ENCODE data around the gene ARHGAP10. TPM values are rescaled to one million over a fixed set of nuclear protein-coding genes. Genes with fewer than 3 reads are reported as not detected.

Gene ARHGAP10
- total RNA-seq, 1 donor from 2014 or later: 25.5 TPM

DNA sequence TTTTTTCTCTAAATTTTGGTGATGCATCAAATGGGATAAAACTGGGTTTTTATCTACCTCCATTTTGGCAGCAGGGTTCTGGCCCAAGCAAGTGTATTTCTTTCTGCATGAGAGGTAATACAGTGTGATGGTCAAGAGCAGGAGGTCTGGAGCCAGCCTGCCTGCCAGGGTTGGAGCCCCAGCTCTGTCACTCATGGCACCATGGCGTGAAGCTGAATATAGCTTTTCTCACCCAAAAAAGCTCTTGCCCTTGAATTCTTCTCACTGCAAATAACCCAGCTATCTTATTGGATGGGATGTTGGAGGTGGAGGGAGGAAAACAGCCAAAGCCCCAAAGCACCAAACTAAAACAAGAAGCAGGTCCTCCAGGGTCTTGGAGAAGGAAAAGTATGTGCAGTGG, 218.4 kb downstream of the ARHGAP10 start:
- no peaks in the 10 kb centered on the region for H3K9me3 Mint-ChIP-seq
- H3K4me3 Mint-ChIP-seq: no peak overlapping the region
- no peak overlapping the region for H3K27ac Mint-ChIP-seq
- no peaks in the 10 kb centered on the region for H3K4me1 Mint-ChIP-seq (ENCODE audit: unreplicated experiment)
- no peaks in the 10 kb centered on the region for H3K27me3 Mint-ChIP-seq
- TF ChIP-seq, protein P1, sequence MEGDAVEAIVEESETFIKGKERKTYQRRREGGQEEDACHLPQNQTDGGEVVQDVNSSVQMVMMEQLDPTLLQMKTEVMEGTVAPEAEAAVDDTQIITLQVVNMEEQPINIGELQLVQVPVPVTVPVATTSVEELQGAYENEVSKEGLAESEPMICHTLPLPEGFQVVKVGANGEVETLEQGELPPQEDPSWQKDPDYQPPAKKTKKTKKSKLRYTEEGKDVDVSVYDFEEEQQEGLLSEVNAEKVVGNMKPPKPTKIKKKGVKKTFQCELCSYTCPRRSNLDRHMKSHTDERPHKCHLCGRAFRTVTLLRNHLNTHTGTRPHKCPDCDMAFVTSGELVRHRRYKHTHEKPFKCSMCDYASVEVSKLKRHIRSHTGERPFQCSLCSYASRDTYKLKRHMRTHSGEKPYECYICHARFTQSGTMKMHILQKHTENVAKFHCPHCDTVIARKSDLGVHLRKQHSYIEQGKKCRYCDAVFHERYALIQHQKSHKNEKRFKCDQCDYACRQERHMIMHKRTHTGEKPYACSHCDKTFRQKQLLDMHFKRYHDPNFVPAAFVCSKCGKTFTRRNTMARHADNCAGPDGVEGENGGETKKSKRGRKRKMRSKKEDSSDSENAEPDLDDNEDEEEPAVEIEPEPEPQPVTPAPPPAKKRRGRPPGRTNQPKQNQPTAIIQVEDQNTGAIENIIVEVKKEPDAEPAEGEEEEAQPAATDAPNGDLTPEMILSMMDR (conservative IDR thresholded peaks at IDR 0.05): no peak
- peaks cover 47% of the 10 kb centered on the region for H3K36me3 Mint-ChIP-seq
- DNase-seq (ENCODE audit: extremely low spot score, unreplicated experiment): no peak

DNA sequence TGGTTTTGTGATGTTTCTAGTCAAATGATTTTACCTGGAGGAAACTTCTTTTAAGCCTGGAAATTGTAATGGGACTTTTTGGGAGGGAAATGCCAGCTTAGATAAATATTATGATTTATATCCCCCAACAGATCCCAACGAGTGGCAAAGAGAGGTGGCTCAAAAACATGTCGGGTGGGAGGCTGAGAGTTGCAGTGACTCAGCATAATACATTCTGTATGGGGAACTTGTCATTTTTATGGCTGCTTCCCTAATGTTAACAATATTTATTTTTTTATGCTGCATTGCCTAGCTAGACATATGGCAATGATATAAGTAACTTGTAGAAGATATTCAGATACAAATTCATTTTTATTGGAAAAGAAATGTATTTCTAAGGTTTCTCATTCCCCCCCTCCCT, 219.0 kb downstream of the ARHGAP10 start:
- Mint-ChIP-seq H3K4me3 (no peak overlapping the region), H3K36me3 (peaks cover 51% of the 10 kb centered on the region), H3K27me3 (no peaks in the 10 kb centered on the region), H3K9me3 (no peaks in the 10 kb centered on the region), H3K27ac (no peak overlapping the region), H3K4me1 (ENCODE audit: unreplicated experiment) (no peaks in the 10 kb centered on the region)
- TF ChIP-seq, protein P1 (conservative IDR thresholded peaks at IDR 0.05): no peak
- DNase-seq (ENCODE audit: extremely low spot score, unreplicated experiment): no peak

DNA sequence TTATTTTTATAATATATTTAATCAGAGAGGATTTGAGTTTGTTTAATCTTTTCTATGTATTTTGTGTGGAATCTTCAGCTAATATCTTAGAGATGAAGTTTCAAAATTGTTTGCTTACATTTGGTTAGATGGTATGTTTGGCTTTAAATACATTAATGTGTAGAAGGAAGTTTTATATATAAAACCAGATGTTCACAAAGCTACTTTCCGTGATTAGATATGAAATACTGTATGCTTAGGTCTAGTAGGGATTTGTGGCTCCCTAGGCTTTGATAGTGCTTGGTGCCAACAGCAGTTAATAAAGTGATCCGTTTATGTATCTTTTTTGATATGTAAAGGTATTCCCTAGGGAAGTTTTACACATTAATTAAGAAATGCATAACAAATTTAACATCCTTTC, 223.0 kb downstream of the ARHGAP10 start:
- Mint-ChIP-seq H3K36me3 (peaks cover 43% of the 10 kb centered on the region), H3K9me3 (no peaks in the 10 kb centered on the region), H3K4me1 (ENCODE audit: unreplicated experiment) (peaks cover 5% of the 10 kb centered on the region), H3K4me3 (no peak overlapping the region), H3K27me3 (no peaks in the 10 kb centered on the region), H3K27ac (no peak overlapping the region)
- no peak for DNase-seq (ENCODE audit: extremely low spot score, unreplicated experiment)
- TF ChIP-seq, protein P1 (conservative IDR thresholded peaks at IDR 0.05): no peak

DNA sequence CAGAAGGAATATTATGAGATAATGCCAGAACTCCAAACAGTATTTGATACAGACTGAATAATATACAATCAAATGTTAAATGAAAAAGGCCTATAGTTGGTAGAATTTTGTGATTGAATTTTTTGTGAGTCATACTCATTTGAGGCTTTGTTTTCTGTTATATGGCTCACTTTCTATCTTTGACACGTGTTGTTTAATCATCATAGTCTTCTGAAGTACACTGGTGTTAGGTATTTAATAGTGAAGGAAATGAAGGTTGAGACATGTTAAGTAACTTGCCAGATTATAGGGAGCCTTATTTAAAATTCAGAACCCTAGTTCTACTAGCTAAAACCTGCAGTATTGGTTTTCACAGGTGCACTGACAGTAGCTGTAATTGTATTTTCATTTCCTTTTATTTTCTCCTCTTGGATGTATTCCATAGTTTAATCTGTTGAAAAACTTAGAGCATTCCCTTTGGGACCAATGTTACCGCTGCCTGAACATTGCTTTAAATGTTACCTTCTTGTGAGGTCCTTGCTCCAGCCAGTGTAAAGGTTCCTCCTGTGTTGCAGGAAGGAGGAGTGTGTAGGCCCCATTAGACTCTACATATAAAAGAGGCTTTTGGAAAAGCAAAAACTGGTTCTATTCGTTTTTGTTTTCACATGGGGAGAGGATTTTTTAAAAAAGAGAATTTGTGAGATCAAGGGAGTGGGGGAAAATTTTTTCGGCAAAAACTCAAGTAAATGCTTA, 224.1 kb downstream of the ARHGAP10 start:
- peaks cover 38% of the 10 kb centered on the region for H3K36me3 Mint-ChIP-seq
- H3K4me3 Mint-ChIP-seq: no peak overlapping the region
- DNase-seq (ENCODE audit: extremely low spot score, unreplicated experiment): no peak
- no peaks in the 10 kb centered on the region for H3K9me3 Mint-ChIP-seq
- no peaks in the 10 kb centered on the region for H3K27me3 Mint-ChIP-seq
- H3K27ac Mint-ChIP-seq: no peak overlapping the region
- peaks cover 5% of the 10 kb centered on the region for H3K4me1 Mint-ChIP-seq (ENCODE audit: unreplicated experiment)
- TF ChIP-seq, protein P1 (conservative IDR thresholded peaks at IDR 0.05): no peak

DNA sequence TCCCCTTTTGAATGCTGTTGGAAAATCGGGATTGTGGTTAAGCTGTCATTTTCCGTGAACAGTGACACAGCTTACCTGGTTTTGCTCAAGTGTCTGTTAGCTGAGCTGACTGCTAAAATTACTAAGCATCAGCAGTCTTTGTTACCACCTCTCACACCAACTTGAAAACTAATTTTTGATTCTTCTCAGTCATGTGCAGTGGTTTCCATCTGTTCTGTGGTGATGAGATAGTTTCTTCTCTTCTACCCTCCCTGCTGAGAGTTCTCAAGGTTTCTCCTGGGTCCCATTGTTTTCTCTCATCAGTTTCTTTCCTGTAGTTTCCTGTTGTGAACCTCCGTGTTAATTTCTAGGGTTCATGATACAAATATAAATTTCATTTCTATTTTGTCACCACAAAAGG, 225.6 kb downstream of the ARHGAP10 start:
- DNase-seq (ENCODE audit: extremely low spot score, unreplicated experiment): no peak
- Mint-ChIP-seq H3K27ac (no peak overlapping the region), H3K4me3 (no peak overlapping the region), H3K27me3 (no peaks in the 10 kb centered on the region), H3K36me3 (peaks cover 38% of the 10 kb centered on the region), H3K9me3 (no peaks in the 10 kb centered on the region), H3K4me1 (ENCODE audit: unreplicated experiment) (peaks cover 5% of the 10 kb centered on the region)
- TF ChIP-seq, protein P1 (conservative IDR thresholded peaks at IDR 0.05): no peak
